HG02588 (cell line): ENCODE measurements around the gene GPR160.

ENCODE experiments used
- ATAC-seq: cut with Tn5 transposase; IDR thresholded peaks from one replicate; pipeline ENCODE4 v1.9.1; 2021; ENCODE audit warnings: mild to moderate bottlenecking, moderate library complexity; ENCODE audit not compliant: unreplicated experiment

Gene GPR160

DNA sequence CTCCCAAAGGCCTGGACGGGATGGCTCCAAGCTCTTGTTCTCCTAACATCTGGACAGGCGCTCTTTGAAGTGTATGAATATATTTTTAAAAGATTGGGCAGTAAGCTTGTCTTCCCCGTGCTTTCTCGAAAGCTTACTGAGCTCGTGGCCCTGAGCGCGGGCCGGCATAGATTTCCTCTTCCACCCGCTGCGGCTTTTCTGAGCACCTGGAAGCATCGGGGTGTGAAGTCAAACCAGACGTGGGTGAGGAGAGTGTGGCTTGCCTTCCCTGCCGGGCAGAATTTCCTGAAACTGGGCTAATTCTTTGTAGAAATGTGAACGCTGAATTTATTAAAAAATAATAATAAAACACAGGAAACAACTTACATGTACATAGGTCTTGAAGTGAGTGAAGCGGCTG lies 25.9 kb downstream of the GPR160 start:
- no peak for ATAC-seq

DNA sequence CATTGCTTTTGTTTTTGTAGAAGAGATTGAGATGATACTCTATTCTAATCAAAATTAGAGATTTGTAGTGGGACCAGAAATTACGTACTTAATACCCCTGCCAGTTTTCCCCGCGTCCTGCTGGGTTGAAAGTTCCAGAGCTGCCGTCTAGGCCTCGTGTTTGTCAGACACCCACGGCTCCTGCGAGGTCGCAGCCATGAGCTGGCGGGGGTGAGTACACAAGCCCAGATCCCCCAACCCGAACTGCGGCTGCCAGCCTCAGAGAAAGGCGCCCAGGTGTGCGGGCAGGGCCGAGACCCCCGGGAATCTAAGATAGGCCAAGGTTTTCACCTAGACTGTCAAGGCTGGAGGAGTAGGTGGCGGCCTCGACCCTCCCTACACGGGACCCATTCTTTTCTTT lies 26.3 kb downstream of the GPR160 start:
- no peak for ATAC-seq

DNA sequence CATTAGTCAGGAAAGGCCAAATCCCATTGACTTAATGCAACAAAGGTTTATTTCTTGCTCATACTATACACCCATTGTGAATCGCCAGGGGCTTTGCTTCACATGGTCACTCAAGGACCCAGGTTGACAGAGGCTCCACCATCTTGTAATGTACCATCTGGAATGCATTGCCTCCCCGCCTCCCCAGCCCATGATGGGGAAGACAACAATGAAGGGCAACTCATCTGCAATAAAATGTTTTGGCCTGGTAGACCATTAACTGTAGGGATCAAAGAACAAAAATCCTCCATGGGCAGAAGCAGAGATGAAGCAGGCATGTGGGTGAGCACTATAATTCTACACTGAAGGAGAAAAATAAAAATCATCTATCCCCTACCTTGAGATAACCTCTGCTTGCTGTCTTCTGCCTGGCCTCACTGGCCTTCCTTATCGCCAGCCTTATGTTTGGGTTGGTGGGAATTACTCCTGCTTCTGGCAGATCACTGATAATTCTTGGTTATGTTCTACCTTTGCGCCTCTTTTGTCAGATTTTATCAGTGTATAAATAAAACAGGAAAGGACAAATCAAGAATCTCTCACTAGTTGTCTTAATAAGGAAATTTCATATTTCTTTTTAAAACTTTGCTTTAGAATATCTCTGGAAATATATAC lies 37.8 kb downstream of the GPR160 start:
- no peak for ATAC-seq

- ATAC-seq: no peak
Measured at GRCh38 chr3:170076715-170077238, 39.0 kb downstream of the GPR160 start.

- ATAC-seq: no peak
Measured at GRCh38 chr3:170077361-170077760, 39.6 kb downstream of the GPR160 start.

DNA sequence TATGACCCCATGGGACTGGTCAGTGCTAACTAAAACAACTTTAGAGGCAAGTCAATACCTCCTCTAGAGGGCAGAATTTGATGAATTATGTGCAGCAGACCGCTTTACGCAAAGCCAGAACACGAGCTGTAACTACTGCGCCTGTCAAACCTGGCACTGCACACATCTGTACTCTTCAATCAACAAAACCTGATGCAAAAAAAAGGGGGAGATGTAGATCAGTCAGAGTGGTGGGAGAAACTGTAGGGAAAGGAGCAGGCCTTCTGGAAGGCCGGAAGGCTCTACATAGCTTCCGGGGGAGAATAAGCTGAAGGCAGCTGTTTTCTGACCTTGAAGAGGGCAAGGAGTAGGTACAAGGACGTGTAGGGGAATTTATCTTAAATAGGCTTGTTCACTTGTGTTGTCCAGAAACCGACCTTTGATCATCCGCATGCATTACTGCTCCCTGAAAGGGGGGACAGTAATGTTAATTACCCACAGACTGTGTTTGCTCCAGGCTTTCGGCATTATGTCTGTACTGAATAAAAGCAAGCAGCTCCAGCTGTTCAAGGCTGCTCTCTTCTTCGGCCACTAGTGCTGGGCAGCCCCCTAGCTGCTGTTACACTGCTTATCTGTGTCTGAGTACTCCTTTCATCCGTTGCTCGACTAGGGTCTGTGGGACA lies 41.0 kb downstream of the GPR160 start:
- no peak for ATAC-seq

DNA sequence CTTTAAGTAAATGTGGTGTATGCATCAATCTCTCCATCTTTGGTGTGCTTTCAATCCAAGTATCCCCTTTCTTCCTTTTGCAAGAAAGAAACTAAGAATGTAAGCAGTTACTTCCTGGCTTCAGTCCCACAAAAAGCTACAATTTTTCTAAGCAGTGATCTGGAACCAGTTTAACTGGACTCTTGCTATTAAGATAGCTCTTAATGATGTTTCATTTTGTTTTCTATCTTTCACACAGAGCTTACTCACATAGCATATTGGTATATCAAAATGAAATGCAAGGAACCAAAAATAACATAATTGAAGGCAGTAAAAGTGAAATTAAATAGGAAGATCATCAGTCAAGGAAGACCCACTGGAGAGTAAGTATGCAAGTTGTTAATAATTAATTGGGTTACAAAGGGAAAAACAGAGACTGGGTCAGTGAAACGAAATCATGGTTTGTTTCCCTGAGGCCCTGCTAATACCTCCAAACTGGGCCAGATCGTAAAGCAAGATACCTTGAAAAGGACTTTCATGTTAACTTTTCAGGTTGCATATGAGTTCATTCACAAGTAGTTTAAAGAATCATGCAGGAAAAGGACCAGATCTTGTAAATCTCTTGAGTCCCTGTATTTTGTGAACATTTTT lies 41.9 kb downstream of the GPR160 start:
- no peak for ATAC-seq

DNA sequence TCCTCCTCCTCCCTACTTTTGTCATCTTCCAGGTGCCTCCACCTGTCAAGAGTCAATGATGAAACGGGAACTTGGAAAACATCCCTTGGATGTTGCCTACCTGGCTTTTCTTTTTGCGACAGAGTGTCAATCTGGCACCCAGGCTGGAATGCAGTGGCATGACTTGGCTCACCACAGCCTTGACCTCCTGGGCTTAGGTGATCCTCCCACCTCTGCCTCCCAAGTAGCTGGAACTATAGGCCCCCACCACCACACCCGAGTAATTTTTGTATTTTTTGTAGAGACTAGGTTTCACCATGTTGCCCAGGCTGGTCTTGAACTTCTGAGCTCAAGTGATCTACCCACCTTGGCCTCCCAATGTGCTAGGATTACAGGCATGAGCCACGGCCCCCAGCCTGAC lies 42.8 kb downstream of the GPR160 start:
- ATAC-seq: no peak

- ATAC-seq: no peak
Measured at GRCh38 chr3:170081079-170081741, 43.4 kb downstream of the GPR160 start.

DNA sequence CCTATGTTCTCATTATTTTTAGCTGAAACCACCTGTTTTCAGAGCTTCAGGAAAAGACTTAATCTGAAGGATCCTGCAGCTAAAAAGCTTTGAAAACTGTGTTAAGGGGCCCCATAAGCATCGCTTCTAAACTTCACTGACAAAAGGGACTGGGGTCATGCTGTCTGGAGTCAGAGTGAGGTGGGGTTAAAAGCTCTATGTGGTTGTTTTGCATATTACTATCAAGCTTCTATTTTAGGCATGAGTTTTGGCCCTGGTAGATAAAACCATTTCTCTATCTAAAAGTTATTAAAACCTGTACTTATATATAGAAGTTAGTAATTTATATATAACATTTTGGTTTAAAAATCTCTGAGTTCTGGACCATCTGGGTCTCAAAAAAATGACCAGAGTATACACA lies 45.5 kb downstream of the GPR160 start:
- no peak for ATAC-seq

DNA sequence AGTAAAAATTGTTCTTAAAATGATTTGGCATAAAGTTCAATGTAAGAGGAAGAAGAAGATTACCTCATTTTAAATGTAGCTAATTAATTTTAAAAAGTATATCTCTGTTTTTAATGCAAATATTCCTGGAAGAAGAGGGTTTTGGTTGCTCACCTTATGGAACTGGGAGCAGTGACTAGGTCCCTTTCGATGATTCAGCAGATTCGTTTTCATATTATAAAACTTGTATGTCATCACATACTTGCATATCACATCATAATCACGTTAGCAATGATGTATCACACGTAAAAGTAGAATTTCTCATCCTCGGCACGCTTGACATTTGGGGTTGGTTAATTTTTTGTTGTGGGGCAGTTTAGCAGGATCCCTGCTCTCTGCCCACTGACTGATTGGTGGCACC lies 47.6 kb downstream of the GPR160 start:
- ATAC-seq: no peak

DNA sequence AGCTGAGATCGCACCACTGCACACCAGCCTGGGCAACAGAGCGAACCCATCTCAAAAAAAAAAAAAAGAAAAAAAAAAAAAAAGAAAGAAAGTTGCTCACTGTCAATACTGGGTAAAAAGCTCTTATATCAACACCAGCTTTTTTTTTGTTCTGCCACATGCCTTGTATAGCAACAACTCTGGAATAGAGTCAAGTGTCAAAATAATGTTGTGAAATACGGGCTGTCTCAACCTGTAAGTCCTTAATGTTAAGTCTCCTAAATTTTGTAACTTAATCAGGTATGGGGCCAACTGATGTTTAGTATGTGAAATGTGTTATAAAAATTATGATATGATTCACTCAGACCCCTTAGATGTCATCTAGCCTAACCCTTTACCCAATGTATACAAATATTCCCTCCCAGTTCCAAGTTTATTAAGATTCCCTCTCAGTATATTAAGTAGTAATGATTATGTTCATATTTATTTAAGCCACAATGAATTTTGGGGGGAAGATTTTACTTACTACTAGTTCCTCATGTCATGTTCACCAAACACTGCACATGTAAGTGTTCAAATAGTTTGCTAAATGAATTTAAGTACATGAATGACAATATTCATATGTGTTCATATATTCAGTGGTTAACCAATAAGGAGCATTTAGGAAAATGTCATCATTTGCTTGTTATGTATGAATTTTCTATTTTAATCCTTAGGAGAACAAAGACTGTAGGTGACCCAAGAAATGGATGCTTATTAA lies 52.2 kb downstream of the GPR160 start:
- ATAC-seq: no peak

DNA sequence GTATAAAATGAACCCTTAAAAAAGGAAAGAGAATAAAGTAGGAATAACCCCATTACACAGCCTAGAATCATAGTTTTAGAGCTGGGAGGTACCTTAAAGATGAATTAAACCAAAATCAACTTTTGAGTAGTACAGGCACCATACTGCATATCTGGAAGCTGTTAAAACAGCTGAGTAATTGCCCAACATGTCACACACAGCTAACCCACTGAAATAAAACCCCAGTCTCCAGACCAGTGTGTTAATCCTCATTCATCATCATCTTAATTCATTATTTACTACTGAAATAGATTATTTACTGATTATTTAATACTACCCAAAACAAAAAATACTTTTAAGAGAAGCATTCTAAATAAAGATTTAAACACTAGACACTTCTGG lies 52.8 kb downstream of the GPR160 start:
- ATAC-seq: no peak

GRCh38 chr3:170092907-170093306 lies 55.1 kb downstream of the GPR160 start:
- no peak for ATAC-seq

DNA sequence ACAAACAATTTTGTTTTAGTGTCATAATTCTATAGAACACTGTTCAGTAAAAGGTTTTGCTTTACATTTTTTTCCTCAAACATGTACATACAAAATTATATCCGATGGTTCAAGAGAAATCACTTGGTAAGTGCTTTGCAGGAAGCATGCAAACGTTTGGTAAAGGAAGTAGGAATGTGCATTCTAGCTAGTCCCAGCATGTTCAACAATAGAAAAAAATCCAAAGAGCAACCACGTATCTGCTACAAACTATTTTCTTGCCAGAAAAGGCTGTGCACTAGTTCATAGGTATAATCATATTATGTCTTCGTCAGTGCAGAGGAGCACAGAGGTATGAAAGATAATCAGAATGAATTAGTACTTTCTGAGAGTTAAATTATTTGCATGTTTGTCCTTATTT lies 58.0 kb downstream of the GPR160 start:
- ATAC-seq: no peak

DNA sequence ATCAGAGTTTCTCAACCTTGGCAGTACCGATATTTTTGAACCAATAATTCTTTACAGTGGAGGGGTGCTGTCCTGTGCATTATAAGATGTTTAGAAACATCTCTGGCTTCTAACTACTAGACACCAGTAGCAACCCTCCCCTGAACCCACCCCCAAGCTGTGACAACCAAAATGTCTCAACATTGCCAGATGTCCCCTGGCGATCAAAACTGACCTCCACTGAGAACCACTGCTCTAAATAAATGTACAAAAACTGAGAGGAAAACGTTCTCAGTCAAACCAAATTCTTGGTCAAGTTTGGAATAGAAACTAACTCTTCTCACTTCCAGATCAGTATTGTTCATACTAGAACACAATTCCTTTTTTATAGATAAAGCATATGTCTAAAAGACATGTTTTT lies 58.5 kb downstream of the GPR160 start:
- no peak for ATAC-seq

DNA sequence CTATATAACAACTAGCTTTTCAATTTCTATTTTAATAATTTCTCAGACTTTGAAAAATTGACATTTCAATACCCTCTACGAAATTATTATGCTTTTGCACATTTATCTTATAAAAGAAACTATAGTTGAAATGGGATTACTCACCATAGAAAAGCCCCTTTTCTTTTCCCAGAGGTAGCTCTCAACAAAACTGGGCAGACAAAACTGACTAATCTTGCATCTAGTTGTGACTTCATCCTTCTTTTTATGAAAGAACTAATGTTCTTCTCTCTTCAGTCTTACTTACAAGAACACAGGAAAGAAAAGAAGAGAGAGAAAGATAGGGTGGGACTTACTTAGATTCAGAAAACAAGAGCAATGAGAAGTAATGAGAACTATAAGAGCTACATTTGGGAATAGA lies 61.0 kb downstream of the GPR160 start:
- no peak for ATAC-seq

- ATAC-seq: no peak
Measured at GRCh38 chr3:170100944-170101343, 63.1 kb downstream of the GPR160 start.

DNA sequence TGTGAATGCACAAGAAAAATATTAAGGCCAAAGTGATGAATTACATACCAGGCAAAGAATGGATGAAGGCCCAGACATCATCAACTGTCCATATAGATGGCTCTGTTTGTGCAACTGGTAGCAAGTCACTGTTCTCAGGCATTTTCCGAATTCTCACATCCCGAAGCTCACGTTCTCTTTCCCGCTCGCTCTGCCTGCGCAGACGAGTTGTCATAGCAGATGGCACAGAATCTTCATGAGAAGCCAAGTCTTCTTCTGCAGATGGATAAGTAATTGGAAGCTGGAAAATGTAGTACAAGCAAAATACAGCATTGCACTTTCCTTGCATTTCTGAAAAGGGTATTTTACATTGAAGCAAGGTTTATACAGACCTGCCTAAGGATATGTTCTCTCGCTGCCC lies 64.6 kb downstream of the GPR160 start:
- no peak for ATAC-seq

GRCh38 chr3:170107941-170108340 lies 70.1 kb downstream of the GPR160 start:
- ATAC-seq: no peak

DNA sequence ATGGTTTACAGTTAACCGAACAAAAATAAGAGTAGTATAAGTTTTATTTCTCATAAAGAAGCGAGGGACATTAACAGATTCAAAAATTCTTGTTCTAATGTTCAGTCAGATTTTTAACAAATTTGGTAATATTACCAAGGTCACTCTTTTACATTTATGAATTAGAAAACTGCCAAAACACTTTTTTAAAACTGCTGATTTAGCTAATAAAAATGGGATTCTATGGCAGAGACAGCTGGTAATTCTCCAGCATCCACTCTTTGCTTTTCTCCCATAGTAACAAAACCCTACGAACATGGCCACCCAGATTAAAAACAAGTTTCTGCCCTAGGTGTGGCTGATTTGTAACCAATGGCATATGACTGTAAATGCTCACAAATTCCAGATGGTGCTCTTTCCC lies 71.2 kb downstream of the GPR160 start:
- ATAC-seq: no peak
